Activated T-cell treated with anti-CD3 and anti-CD28 coated beads for 48 hours (primary cell): Measurements from ENCODE around the gene PNMT.
A peak's percentile ranks its signal among the peaks of the same experiment; 100 is the strongest.

Experiments used
- DNase-seq: peaks from one replicate; pipeline ENCODE4 v3.0.0-alpha.2; 2020; ENCODE audit warnings: low read depth

Gene PNMT

GRCh38 chr17:39653662-39654331, 14.5 kb upstream of the PNMT start:
- peak; percentile 78 for DNase-seq

DNA sequence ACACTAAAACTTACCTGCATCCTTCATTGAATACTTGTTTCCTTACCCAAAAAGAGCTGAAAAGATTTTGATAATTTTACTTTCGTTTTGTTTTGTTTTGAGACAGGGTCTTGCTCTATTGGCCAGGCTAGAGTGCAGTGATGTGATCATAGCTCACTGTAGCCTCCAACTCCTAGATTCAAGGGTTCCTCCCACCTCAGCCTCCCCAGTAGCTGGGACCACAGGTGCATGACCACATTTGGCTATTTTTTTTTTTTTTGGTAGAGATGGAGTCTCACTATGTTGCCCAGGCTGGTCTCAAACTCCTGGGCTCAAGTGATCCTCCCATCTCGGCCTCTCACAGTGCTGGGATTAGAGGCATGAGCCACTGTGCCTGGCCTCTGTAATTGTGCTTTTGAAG, 13.1 kb upstream of the PNMT start:
- no peak for DNase-seq

DNA sequence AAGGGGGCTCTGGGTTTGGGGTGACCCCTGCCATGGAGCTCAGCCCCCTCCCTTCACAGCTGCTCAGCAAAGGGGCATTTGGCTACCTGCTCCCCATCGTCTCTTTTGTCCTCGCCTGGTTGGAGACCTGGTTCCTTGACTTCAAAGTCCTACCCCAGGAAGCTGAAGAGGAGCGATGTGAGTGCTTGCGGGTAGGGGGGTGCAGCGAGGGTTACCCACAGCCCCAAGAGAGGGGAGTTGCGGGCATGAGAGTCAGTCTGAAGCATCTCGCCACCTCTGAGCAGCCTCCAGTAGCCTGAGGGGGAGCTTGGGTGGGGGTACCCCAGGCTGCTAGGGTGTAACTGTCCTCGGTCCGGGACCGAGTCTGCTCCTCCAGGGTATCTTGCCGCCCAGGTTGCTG, 9.9 kb upstream of the PNMT start:
- no peak for DNase-seq

DNA sequence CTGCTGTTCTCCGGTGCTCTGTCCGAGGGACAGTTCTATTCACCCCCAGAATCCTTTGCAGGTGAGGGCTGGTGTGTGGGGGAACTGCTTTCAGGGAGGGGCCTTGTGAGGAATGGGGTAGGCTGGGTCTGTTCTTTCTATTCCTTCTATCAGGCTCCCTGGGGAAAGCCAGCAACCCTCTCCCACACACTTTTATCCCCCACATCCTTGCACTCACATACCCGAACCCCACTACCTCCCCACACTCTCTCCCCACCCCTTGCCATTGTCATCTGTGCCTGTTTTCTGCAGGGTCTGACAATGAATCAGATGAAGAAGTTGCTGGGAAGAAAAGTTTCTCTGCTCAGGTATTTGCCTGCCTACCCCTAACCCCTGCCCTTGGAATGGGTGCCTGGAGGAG, 9.5 kb upstream of the PNMT start:
- DNase-seq, result no peak

- no peak for DNase-seq
These were observed 8.8 kb upstream of the PNMT start for GRCh38 chr17:39659279-39660010.

DNA sequence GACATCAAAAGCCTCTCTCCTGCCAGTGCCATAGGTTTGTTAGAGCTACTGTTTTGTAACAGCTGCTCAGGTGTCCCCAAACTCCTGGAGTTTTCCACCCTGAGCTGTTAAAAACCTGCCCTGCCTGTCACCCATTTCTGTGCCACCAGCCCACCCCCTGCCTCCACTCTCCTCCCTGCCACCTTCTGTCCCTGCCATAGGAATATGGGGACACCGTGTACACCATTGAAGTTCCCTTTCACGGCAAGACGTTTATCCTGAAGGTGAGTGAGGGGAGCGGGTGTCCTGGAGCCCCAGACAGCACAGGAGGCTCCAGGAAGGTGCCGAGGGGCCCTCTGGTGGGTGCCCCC, 8.3 kb upstream of the PNMT start:
- DNase-seq, result no peak

- DNase-seq, result no peak
These were observed 7.6 kb upstream of the PNMT start for GRCh38 chr17:39660397-39661385.

DNA sequence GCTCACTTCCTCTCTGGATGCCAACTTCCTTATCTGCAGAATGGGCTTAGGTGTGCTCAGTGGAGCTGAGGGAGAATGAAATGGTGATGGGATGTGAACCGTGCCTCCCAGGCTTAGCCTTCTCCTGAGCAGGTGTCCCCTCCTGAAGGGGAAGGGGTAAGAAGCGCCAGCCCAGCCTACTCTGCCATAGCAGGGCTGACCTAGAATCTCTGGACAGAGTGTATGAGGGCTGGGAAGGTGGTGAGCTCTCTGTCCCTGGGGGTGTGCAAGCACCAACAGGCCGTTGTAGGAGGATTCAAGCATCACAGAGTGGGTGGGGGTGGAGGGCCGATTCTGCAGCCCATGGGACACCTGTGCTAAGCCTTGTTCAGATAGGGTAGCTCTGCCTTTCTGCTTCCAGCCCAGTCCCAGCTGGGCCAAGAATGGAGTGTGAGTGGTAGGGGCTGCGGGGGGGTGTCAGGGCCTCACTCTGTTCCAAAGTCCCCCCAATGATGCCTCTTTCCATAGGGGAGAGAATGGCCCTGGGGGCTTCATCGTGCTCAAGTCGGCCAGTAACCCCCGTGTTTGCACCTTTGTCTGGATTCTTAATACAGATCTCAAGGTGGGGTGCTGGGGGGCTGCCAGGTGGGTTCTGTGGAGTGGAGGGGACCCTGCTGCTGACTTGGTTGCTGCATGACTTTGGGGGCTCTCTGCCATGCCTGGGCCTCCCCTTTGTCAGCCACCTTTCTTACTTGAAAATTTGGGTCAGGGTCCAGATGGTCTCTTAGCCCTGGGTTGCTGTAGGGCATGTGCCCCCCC, 6.3 kb upstream of the PNMT start:
- no peak for DNase-seq

- DNase-seq, result no peak
These were observed 5.5 kb upstream of the PNMT start for GRCh38 chr17:39662551-39663339.

GRCh38 chr17:39663340-39663687, 4.9 kb upstream of the PNMT start:
- no peak for DNase-seq

- no peak for DNase-seq
These were observed 4.3 kb upstream of the PNMT start for GRCh38 chr17:39663688-39664580.

DNA sequence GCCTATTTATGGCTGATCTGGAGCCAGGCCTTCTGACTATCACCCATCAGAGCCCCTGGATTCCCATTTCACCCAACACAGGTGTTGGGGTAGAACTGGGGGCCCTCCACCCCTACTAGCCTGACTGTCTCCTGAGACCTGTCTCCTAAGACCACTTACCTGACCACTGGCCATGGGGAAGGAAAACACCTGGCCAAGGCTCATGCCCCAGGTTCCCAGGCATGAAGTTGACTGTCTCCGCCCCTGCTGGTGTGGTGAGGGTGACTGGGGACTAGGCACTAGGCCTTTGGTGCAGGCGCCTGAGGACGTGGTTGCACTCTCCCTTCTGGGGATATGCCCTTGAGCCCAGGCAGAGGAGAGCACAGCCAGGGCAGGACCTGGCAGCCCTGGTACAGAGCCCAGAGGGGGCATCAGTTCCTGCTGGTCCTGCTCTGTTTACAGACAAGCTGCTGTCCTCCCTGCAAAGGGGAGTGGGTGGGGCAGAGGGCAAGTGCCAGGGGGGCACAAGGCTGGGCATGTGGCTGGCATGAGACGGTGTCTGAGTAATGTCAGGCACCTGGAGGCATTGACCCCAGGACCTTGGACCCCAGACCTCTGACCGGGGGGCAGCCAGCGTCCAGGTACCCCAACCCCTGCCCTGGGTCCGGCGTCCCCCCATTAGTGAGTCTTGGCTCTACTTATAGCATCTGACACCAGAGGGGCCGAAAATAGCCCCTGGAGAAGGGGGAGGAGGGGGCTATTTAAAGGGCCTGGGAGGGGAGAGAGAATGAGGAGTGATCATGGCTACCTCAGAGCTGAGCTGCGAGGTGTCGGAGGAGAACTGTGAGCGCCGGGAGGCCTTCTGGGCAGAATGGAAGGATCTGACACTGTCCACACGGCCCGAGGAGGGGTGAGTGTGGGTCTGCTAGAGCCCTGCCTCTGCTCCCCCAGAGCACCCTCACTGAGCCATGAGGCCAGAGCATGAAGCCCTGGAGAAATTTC, 3.4 kb upstream of the PNMT start, which contains the start of gene TCAP:
TCAP (plus strand) TSS at position 769 of the 981 bp plus-strand sequence; CDS start at position 780, 11 bp downstream.
- no peak for DNase-seq

- no peak for DNase-seq
These were observed 2.5 kb upstream of the PNMT start for GRCh38 chr17:39665642-39666224.

DNA sequence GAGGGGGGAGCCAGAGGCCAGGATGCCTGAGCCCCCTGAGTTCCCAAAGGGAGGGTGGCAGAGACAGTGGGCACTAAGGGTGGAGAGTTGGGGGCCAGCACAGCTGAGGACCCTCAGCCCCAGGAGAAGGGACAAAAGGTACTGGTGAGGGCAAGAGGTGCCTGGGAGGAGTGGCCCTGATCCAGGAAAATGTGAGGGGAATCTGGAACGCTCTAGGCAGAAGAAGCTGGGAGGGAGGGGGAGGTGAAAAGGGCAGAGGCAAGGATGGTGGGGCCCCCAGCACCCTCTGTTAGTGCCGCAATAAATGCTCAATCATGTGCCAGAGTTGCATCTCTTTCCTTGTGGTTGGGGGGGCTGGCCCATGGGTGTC, 2.0 kb upstream of the PNMT start:
- DNase-seq, result no peak

GRCh38 chr17:39666601-39667261, 1.5 kb upstream of the PNMT start:
- no peak for DNase-seq

DNA sequence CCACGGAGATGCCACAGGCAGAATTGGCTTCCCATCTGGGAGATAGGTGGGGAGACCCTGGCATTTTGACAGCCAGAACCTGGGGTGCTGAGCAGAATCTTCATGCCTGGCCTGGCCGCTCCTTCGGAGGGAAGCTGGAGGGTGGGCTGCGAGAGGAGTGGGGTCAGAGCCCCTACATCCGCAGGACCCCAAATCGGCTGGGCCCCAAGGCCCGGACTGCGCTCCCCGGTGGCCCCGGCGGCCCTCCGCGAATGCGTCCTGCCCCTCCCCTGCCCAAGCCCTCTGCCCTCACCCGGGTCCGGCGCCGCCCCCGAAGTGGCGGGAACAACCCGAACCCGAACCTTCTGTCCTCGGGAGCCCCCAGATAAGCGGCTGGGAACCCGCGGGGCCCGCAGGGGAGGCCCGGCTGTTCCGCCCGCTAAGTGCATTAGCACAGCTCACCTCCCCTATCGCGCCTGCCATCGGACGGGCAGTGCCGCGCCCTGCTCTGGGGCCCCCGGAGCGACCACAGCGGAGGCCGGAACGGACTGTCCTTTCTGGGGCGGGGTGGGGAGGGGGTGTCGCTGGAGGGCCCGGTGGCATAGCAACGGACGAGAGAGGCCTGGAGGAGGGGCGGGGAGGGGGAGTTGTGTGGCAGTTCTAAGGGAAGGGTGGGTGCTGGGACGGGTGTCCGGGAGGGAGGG, 850 bp upstream of the PNMT start:
- DNase-seq, result no peak
